ENCODE measurements around the gene ACYP2. TPM values are rescaled to one million over a fixed set of nuclear protein-coding genes. Genes with fewer than 3 reads are reported as not detected.
"Not testable (repeated sequence)": the region's sequence is repeated elsewhere in the genome, so short reads cannot be mapped to it uniquely, and the experiment has no call there.

Gene ACYP2
- total and polyA plus RNA-seq, 4 donors: 23.6 to 61.4 (median 43.1) TPM

DNA sequence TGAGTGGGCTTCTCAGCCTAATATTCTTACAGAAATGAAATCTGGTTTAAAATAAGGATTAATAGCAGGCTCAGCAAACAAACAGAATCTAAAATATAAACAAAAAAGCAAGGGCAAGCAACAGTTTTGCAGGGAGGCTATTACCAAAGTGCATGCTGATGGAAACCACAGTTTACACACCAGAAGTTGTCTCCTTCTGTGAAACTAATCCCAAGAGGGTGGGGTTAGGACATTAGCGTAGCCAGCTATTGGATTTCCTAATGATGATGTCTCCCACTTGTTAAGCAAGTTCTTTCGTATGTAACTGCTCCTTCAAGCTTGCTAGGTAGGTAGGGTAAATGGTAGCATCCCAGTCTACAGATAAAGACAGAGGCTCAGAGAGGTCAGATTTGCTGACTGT is 205.6 kb downstream of the ACYP2 start:
- Histone ChIP-seq H3K27me3 (ENCODE audit: control insufficient read depth, insufficient read depth, low read length) (no peaks in the 10 kb centered on the region), H3K4me1 (ENCODE audit: control insufficient read depth, insufficient read depth, low read length) (no peaks in the 10 kb centered on the region), H3K36me3 (ENCODE audit: control insufficient read depth, insufficient read depth, low read length) (no peaks in the 10 kb centered on the region), H3K4me3 (ENCODE audit: low read depth, low read length) (no peak overlapping the region), H3K27ac (ENCODE audit: low read depth, low read length) (no peak overlapping the region), H3K9me3 (ENCODE audit: control insufficient read depth, insufficient read depth, low read length) (peaks cover 3% of the 10 kb centered on the region)
- 60% methylated on average over 1 of the region's 2 CpGs for WGBS (ENCODE audit: insufficient coverage)
- DNase-seq (ENCODE audit: low read depth in 4 of 6, low spot score in 6 of 6): no peak

- H3K4me3 ChIP-seq (ENCODE audit: low read depth, low read length); H3K9me3 ChIP-seq (ENCODE audit: control insufficient read depth, insufficient read depth, low read length); H3K4me1 ChIP-seq (ENCODE audit: control insufficient read depth, insufficient read depth, low read length); H3K27ac ChIP-seq (ENCODE audit: low read depth, low read length); DNase-seq (ENCODE audit: low read depth in 4 of 6, low spot score in 6 of 6); H3K36me3 ChIP-seq (ENCODE audit: control insufficient read depth, insufficient read depth, low read length); H3K27me3 ChIP-seq (ENCODE audit: control insufficient read depth, insufficient read depth, low read length): not testable (repeated sequence)
- 63% methylated on average over 2 of the region's 2 CpGs for WGBS (ENCODE audit: insufficient coverage)
Observed at GRCh38 chr2:54324517-54324916, 209.1 kb downstream of the ACYP2 start.

DNA sequence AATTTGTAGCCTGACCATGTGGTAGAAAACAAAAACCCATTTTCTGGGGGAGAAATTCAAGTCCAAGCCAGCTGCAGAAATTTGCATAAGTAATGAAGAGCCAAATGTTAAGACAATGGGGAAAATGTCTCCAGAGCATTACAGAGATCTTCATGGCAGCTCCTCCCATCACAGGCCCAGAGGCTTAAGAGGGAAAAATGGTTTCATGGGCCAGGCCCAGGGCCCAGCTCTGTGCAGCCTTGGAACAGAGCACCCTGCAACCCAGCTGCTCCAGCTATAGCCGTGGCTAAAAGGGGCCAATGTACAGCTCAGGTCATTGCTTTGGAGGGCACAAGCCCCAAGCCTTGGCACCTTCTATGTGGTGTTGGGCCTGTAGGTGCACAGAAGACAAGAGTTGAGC is 209.7 kb downstream of the ACYP2 start:
- no peaks in the 10 kb centered on the region for H3K27me3 ChIP-seq (ENCODE audit: control insufficient read depth, insufficient read depth, low read length)
- H3K9me3 ChIP-seq (ENCODE audit: control insufficient read depth, insufficient read depth, low read length): peaks cover 3% of the 10 kb centered on the region
- H3K27ac ChIP-seq (ENCODE audit: low read depth, low read length): no peak overlapping the region
- no peak for DNase-seq (ENCODE audit: low read depth in 4 of 6, low spot score in 6 of 6)
- WGBS (ENCODE audit: insufficient coverage): 89% methylated on average over 1 of the region's 1 CpG
- no peak overlapping the region for H3K4me3 ChIP-seq (ENCODE audit: low read depth, low read length)
- no peaks in the 10 kb centered on the region for H3K36me3 ChIP-seq (ENCODE audit: control insufficient read depth, insufficient read depth, low read length)
- H3K4me1 ChIP-seq (ENCODE audit: control insufficient read depth, insufficient read depth, low read length): peaks cover 3% of the 10 kb centered on the region

- no peaks in the 10 kb centered on the region for H3K27me3 ChIP-seq (ENCODE audit: control insufficient read depth, insufficient read depth, low read length)
- H3K4me1 ChIP-seq (ENCODE audit: control insufficient read depth, insufficient read depth, low read length): peaks cover 12% of the 10 kb centered on the region
- H3K9me3 ChIP-seq (ENCODE audit: control insufficient read depth, insufficient read depth, low read length): peaks cover 3% of the 10 kb centered on the region
- WGBS (ENCODE audit: insufficient coverage): 46% methylated on average over 1 of the region's 5 CpGs
- peak in 2 of 6 donors; percentile 7 to 40 for DNase-seq (ENCODE audit: low read depth in 4 of 6, low spot score in 6 of 6)
- no peaks in the 10 kb centered on the region for H3K36me3 ChIP-seq (ENCODE audit: control insufficient read depth, insufficient read depth, low read length)
- H3K27ac ChIP-seq (ENCODE audit: low read depth, low read length): peak overlapping the region; percentile 96
- peak overlapping the region; percentile 50 for H3K4me3 ChIP-seq (ENCODE audit: low read depth, low read length)
Observed at GRCh38 chr2:54329482-54330161, 214.2 kb downstream of the ACYP2 start.

- WGBS (ENCODE audit: insufficient coverage): under 1% methylated on average over 50 of the region's 50 CpGs
- H3K27ac ChIP-seq (ENCODE audit: low read depth, low read length): peak overlapping the region; percentile 96
- no peaks in the 10 kb centered on the region for H3K27me3 ChIP-seq (ENCODE audit: control insufficient read depth, insufficient read depth, low read length)
- H3K4me1 ChIP-seq (ENCODE audit: control insufficient read depth, insufficient read depth, low read length): peaks cover 12% of the 10 kb centered on the region
- H3K9me3 ChIP-seq (ENCODE audit: control insufficient read depth, insufficient read depth, low read length): no peaks in the 10 kb centered on the region
- H3K36me3 ChIP-seq (ENCODE audit: control insufficient read depth, insufficient read depth, low read length): no peaks in the 10 kb centered on the region
- peak; percentile 93 to 99 (median 95) for DNase-seq (ENCODE audit: low read depth in 4 of 6, low spot score in 6 of 6)
- H3K4me3 ChIP-seq (ENCODE audit: low read depth, low read length): peak overlapping the region; percentile 50
Observed at GRCh38 chr2:54330162-54330925, 214.9 kb downstream of the ACYP2 start.

GRCh38 chr2:54330926-54331835 is 215.8 kb downstream of the ACYP2 start:
- Histone ChIP-seq H3K4me3 (ENCODE audit: low read depth, low read length) (peak overlapping the region; percentile 50), H3K27ac (ENCODE audit: low read depth, low read length) (peak overlapping the region; percentile 96), H3K27me3 (ENCODE audit: control insufficient read depth, insufficient read depth, low read length) (no peaks in the 10 kb centered on the region), H3K4me1 (ENCODE audit: control insufficient read depth, insufficient read depth, low read length) (peaks cover 12% of the 10 kb centered on the region), H3K9me3 (ENCODE audit: control insufficient read depth, insufficient read depth, low read length) (no peaks in the 10 kb centered on the region), H3K36me3 (ENCODE audit: control insufficient read depth, insufficient read depth, low read length) (no peaks in the 10 kb centered on the region)
- DNase-seq (ENCODE audit: low read depth in 4 of 6, low spot score in 6 of 6): peak in 2 of 6 donors; percentile 4 to 26
- 23% methylated on average over 14 of the region's 17 CpGs for WGBS (ENCODE audit: insufficient coverage)

DNA sequence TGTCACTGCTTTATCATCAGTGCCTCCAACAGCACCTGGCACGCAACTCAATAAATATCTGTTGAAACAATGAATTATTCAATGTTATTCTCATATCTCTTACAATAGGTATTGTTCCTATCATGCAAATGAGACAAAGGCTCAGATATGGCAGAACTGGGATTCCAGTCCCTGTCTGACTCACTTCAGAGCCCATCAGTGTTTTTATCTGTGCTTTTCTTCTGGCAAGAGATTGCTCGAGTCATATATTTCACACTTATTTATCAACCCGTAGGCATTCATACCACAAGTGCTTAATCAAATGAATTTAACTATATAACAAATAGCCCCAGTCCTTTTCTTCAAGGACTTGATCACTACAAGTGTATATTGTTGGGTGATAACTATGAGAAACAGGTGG is 217.0 kb downstream of the ACYP2 start:
- no peaks in the 10 kb centered on the region for H3K9me3 ChIP-seq (ENCODE audit: control insufficient read depth, insufficient read depth, low read length)

GRCh38 chr2:54336136-54336976 is 220.9 kb downstream of the ACYP2 start:
- no peaks in the 10 kb centered on the region for H3K36me3 ChIP-seq (ENCODE audit: control insufficient read depth, insufficient read depth, low read length)
- H3K4me1 ChIP-seq (ENCODE audit: control insufficient read depth, insufficient read depth, low read length): peaks cover 2% of the 10 kb centered on the region
- no peak overlapping the region for H3K27ac ChIP-seq (ENCODE audit: low read depth, low read length)
- no CpG with 5 or more reads among the region's 1 CpG for WGBS (ENCODE audit: insufficient coverage)
- peak in 1 of 6 donors; percentile 39 for DNase-seq (ENCODE audit: low read depth in 4 of 6, low spot score in 6 of 6)
- H3K4me3 ChIP-seq (ENCODE audit: low read depth, low read length): no peak overlapping the region
- H3K27me3 ChIP-seq (ENCODE audit: control insufficient read depth, insufficient read depth, low read length): no peaks in the 10 kb centered on the region
- no peaks in the 10 kb centered on the region for H3K9me3 ChIP-seq (ENCODE audit: control insufficient read depth, insufficient read depth, low read length)

More for the DNA sequence above, 217.0 kb downstream of the ACYP2 start:
- Histone ChIP-seq H3K4me1 (ENCODE audit: control insufficient read depth, insufficient read depth, low read length) (peaks cover 12% of the 10 kb centered on the region), H3K27ac (ENCODE audit: low read depth, low read length) (no peak overlapping the region), H3K36me3 (ENCODE audit: control insufficient read depth, insufficient read depth, low read length) (no peaks in the 10 kb centered on the region), H3K4me3 (ENCODE audit: low read depth, low read length) (no peak overlapping the region), H3K27me3 (ENCODE audit: control insufficient read depth, insufficient read depth, low read length) (no peaks in the 10 kb centered on the region)
- no CpG with 5 or more reads among the region's 3 CpGs for WGBS (ENCODE audit: insufficient coverage)
- no peak for DNase-seq (ENCODE audit: low read depth in 4 of 6, low spot score in 6 of 6)

DNA sequence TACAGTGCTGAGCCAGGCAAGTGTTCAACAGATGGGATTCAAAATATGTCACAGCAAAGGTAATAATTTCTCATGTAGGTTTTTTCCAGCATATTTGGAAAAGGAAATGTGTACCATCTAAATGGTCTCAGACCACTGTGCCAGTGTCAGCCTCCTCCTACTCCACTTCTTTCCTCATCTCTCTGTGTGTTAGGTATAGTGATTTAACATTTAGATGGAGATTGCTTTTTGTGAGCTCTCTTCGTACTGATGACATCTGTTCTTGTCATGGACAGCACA is 221.5 kb downstream of the ACYP2 start:
- Histone ChIP-seq H3K4me3 (ENCODE audit: low read depth, low read length) (no peak overlapping the region), H3K4me1 (ENCODE audit: control insufficient read depth, insufficient read depth, low read length) (no peaks in the 10 kb centered on the region), H3K9me3 (ENCODE audit: control insufficient read depth, insufficient read depth, low read length) (no peaks in the 10 kb centered on the region), H3K36me3 (ENCODE audit: control insufficient read depth, insufficient read depth, low read length) (no peaks in the 10 kb centered on the region), H3K27ac (ENCODE audit: low read depth, low read length) (no peak overlapping the region), H3K27me3 (ENCODE audit: control insufficient read depth, insufficient read depth, low read length) (no peaks in the 10 kb centered on the region)
- WGBS (ENCODE audit: insufficient coverage): no CpG with 5 or more reads among the region's 1 CpG
- DNase-seq (ENCODE audit: low read depth in 4 of 6, low spot score in 6 of 6): no peak
